IMR-90 (cell line): ENCODE data around the gene CYP8B1. TPM values are rescaled to one million over a fixed set of nuclear protein-coding genes. Genes with fewer than 3 reads are reported as not detected.

Experiments
- ATAC-seq: fragments of 200-7000 bp; cut with Tn5 transposase; 2 replicates; pipeline ENCODE4 v1.9.1; 2020; ENCODE audit warnings: low read depth, mild to moderate bottlenecking, moderate library complexity
- BruUV-seq: library from RNA; stranded (reverse); fragments of 400-500 nt; replicated peaks from 2 replicates; lab custom pipeline; 2021; lab: Mats Ljungman, UMichigan
- CTCF ChIA-PET: fragments of 300-600 bp; formaldehyde crosslinking; extraction: SDS; loops from one replicate; lab custom pipeline; 2021; ENCODE audit warnings: antibody characterized with exemption; lab: Yijun Ruan, JAX
- POLR2A ChIA-PET: fragments of 300-600 bp; sonication (Branson Sonifier 250); formaldehyde crosslinking; loops from one replicate; lab custom pipeline; 2022; ENCODE audit warnings: antibody characterized with exemption; ENCODE audit not compliant: unreplicated experiment; lab: Charles Lee
- DNase-seq: peaks from one replicate; pipeline ENCODE4 v3.0.0; 2013
- H2AFZ ChIP-seq: replicated peaks from 2 replicates; pipeline ENCODE3; 2013; ENCODE audit warnings: low read length, mild to moderate bottlenecking; ENCODE audit not compliant: poor library complexity
- H2AK5ac ChIP-seq: 2 replicates; pipeline ENCODE4 v1.6.1; 2013; ENCODE audit warnings: low read depth, low read length, inconsistent platforms
- H2AK9ac ChIP-seq: replicated peaks from 2 replicates; pipeline ENCODE3; 2013; ENCODE audit warnings: mild to moderate bottlenecking, low read depth, low read length, moderate library complexity; ENCODE audit not compliant: poor library complexity
- H2BK120ac ChIP-seq: 2 replicates; pipeline ENCODE4 v1.6.1; 2013; ENCODE audit warnings: low read depth, low read length, inconsistent platforms
- H2BK15ac ChIP-seq: 3 replicates; pipeline ENCODE4 v1.6.1; 2013; ENCODE audit warnings: low read depth, low read length, inconsistent platforms
- H2BK20ac ChIP-seq: 2 replicates; pipeline ENCODE4 v1.6.1; 2013; ENCODE audit warnings: low read depth, mild to moderate bottlenecking, inconsistent platforms, low read length, moderate library complexity
- H2BK5ac ChIP-seq: 2 replicates; pipeline ENCODE4 v1.6.1; 2013; ENCODE audit warnings: mild to moderate bottlenecking, low read depth, low read length, inconsistent platforms; ENCODE audit not compliant: poor library complexity, severe bottlenecking
- H3K14ac ChIP-seq: replicated peaks from 2 replicates; pipeline ENCODE4 v1.6.1; 2013; ENCODE audit warnings: low read depth, low read length, inconsistent platforms
- H3K18ac ChIP-seq: 2 replicates; pipeline ENCODE4 v1.6.1; 2013; ENCODE audit warnings: low read depth, low read length, control low read depth
- H3K23ac ChIP-seq: 2 replicates; pipeline ENCODE4 v1.6.1; 2013; ENCODE audit warnings: low read depth, low read length, inconsistent platforms
- H3K27ac ChIP-seq: 2 replicates; pipeline ENCODE4 v1.5.1; 2013; ENCODE audit warnings: mild to moderate bottlenecking, control low read depth, low read length; ENCODE audit not compliant: insufficient read depth
- H3K27me3 ChIP-seq: 2 replicates; pipeline ENCODE4 v1.6.1; 2013; ENCODE audit warnings: low read length; ENCODE audit not compliant: control insufficient read depth, insufficient read depth
- H3K36me3 ChIP-seq: 2 replicates; pipeline ENCODE4 v1.6.1; 2013; ENCODE audit warnings: low read length, mixed read lengths; ENCODE audit not compliant: control insufficient read depth, insufficient read depth
- H3K4ac ChIP-seq: 2 replicates; pipeline ENCODE4 v1.6.1; 2013; ENCODE audit warnings: low read depth, low read length, inconsistent platforms
- H3K4me1 ChIP-seq: 2 replicates; pipeline ENCODE4 v1.6.1; 2013; ENCODE audit warnings: low read length, mixed read lengths; ENCODE audit not compliant: control insufficient read depth, insufficient read depth
- H3K4me2 ChIP-seq: 2 replicates; pipeline ENCODE4 v1.6.1; 2013; ENCODE audit warnings: low read depth, mild to moderate bottlenecking, control low read depth, low read length, moderate library complexity
- H3K4me3 ChIP-seq: 2 replicates; pipeline ENCODE4 v1.5.1; 2013; ENCODE audit warnings: low read depth, mild to moderate bottlenecking, control low read depth, low read length, moderate library complexity; ENCODE audit not compliant: insufficient read depth
- H3K56ac ChIP-seq: 2 replicates; pipeline ENCODE4 v1.6.1; 2013; ENCODE audit warnings: low read length, inconsistent platforms; ENCODE audit not compliant: insufficient read depth; ENCODE audit errors: extremely low read depth
- H3K79me1 ChIP-seq, 2 experiments: 2 replicates each; pipeline ENCODE4 v1.6.1; 2013; ENCODE audit warnings: low read length in 2 of 2, inconsistent platforms in 1 of 2, low read depth in 1 of 2
- H3K9ac ChIP-seq: 2 replicates; pipeline ENCODE4 v1.6.1; 2013; ENCODE audit warnings: low read depth, low read length, control low read depth
- H3K9me1 ChIP-seq: 2 replicates; pipeline ENCODE4 v1.6.1; 2013; ENCODE audit warnings: low read length, inconsistent platforms; ENCODE audit not compliant: insufficient read depth
- H3K9me3 ChIP-seq: 2 replicates; pipeline ENCODE4 v1.6.1; 2013; ENCODE audit warnings: low read length; ENCODE audit not compliant: control insufficient read depth, insufficient read depth
- H4K20me1 ChIP-seq: 2 replicates; pipeline ENCODE4 v1.6.1; 2013; ENCODE audit warnings: low read length, inconsistent platforms; ENCODE audit not compliant: insufficient read depth
- H4K5ac ChIP-seq: 2 replicates; pipeline ENCODE4 v1.6.1; 2013; ENCODE audit warnings: mild to moderate bottlenecking, low read depth, low read length, control low read depth
- H4K8ac ChIP-seq, 2 experiments: 2 replicates each; pipeline ENCODE4 v1.6.1; 2013; ENCODE audit warnings: low read depth in 2 of 2, low read length in 2 of 2, control low read depth in 1 of 2, inconsistent platforms in 1 of 2
- H4K91ac ChIP-seq: 2 replicates; pipeline ENCODE4 v1.6.1; 2013; ENCODE audit warnings: low read depth, low read length, inconsistent platforms; ENCODE audit not compliant: insufficient read depth
- BHLHE40 ChIP-seq: fragments of 150-350 bp; IDR thresholded peaks from 2 replicates; pipeline ENCODE4 v1.6.1; 2016; ENCODE audit warnings: mild to moderate bottlenecking, low read depth, low read length
- CEBPB ChIP-seq: IDR thresholded peaks from 2 replicates; pipeline ENCODE4 v1.6.1; 2012; ENCODE audit warnings: low read depth, low read length, improper control_type of control experiment
- CHD1 ChIP-seq: IDR thresholded peaks from 2 replicates; pipeline ENCODE4 v1.6.1; 2012; ENCODE audit warnings: low read depth, low read length, improper control_type of control experiment
- CTCF ChIP-seq: conservative IDR thresholded peaks from 2 replicates; pipeline ENCODE4 v1.5.1; 2012; ENCODE audit warnings: mild to moderate bottlenecking, low read depth, low read length, improper control_type of control experiment
- FOS ChIP-seq: fragments of 150-350 bp; IDR thresholded peaks from 2 replicates; pipeline ENCODE4 v1.6.1; 2016; ENCODE audit warnings: low read depth, low read length
- MAFK ChIP-seq: IDR thresholded peaks from 2 replicates; pipeline ENCODE4 v1.6.1; 2012; ENCODE audit warnings: low read depth, low read length, improper control_type of control experiment
- MAZ ChIP-seq: IDR thresholded peaks from 2 replicates; pipeline ENCODE4 v1.6.1; 2012; ENCODE audit warnings: low read depth, mild to moderate bottlenecking, low read length, improper control_type of control experiment, moderate library complexity, borderline replicate concordance
- MXI1 ChIP-seq: IDR thresholded peaks from 2 replicates; pipeline ENCODE4 v1.6.1; 2012; ENCODE audit warnings: low read depth, mild to moderate bottlenecking, low read length, moderate library complexity, borderline replicate concordance
- NFE2L2 ChIP-seq: fragments of 150-350 bp; IDR thresholded peaks from 2 replicates; pipeline ENCODE4 v1.6.1; 2016; ENCODE audit warnings: low read depth, mild to moderate bottlenecking, low read length
- POLR2A ChIP-seq: IDR thresholded peaks from 2 replicates; pipeline ENCODE4 v1.6.1; 2012; ENCODE audit warnings: mild to moderate bottlenecking, low read depth, low read length
- RAD21 ChIP-seq: IDR thresholded peaks from 2 replicates; pipeline ENCODE4 v1.6.1; 2012; ENCODE audit warnings: low read length, improper control_type of control experiment
- RCOR1 ChIP-seq: IDR thresholded peaks from 2 replicates; pipeline ENCODE4 v1.6.1; 2012; ENCODE audit warnings: mild to moderate bottlenecking, low read length, improper control_type of control experiment; ENCODE audit not compliant: insufficient replicate concordance
- RFX5 ChIP-seq: IDR thresholded peaks from 2 replicates; pipeline ENCODE4 v1.8.0; 2012; ENCODE audit warnings: low read depth, mild to moderate bottlenecking, low read length, moderate library complexity
- SMC3 ChIP-seq: fragments of 150-350 bp; IDR thresholded peaks from 2 replicates; pipeline ENCODE4 v1.6.1; 2016; ENCODE audit warnings: low read depth, mild to moderate bottlenecking, antibody characterized with exemption, low read length, moderate library complexity
- WGBS, 2 experiments: methylation state at CpG; one replicate each; pipeline versions ENCODE4 v1.1.5 to v1.1.7; 2013; ENCODE audit warnings: missing lambda C conversion rate in 2 of 2; ENCODE audit not compliant: insufficient read length in 1 of 2; ENCODE audit errors: extremely low coverage in 2 of 2; 5-methylcytosine and 5-hydroxymethylcytosine counted together
- dilution Hi-C: fragments of 300-500 bp; cut with HindIII; formaldehyde crosslinking; loops from one replicate; pipeline ENCODE4 v1.14.3; 2018; ENCODE audit warnings: low sequenced_read_pairs; ENCODE audit not compliant: unreplicated experiment
- in situ Hi-C: fragments of 300-500 bp; cut with MboI; formaldehyde crosslinking; loops from 3 replicates; pipeline ENCODE4 v1.14.3; 2019; ENCODE audit warnings: low sequenced_read_pairs, inconsistent platforms, mixed read lengths
- intact Hi-C: fragments of 100-400 bp; cut with micrococcal nuclease; formaldehyde crosslinking; loops from 2 replicates; pipeline ENCODE4 v1.10.0; 2022
- polyA plus RNA-seq, 3 experiments: library from polyadenylated mRNA; depleted of rRNA; stranded (reverse); fragments of >200 nt; gene quantifications; 2 replicates each; pipeline ENCODE4 v1.2.3, GENCODE V29; 2012; ENCODE audit warnings: low replicate concordance in 1 of 3
- total RNA-seq: library from RNA; depleted of rRNA; stranded (reverse); fragments of >200 nt; gene quantifications from 2 replicates; pipeline ENCODE4 v1.2.3, GENCODE V29; 2012
- TF ChIP-seq, protein P1 (sequence below): fragments of 150-350 bp; IDR thresholded peaks from 2 replicates; pipeline ENCODE4 v1.6.1; 2016; ENCODE audit warnings: low read depth, mild to moderate bottlenecking, low read length, moderate library complexity, borderline replicate concordance

CYP8B1 gene
- total and polyA plus RNA-seq, 2 of the 4 experiments (the other 2 are of a cell fraction) = not detected

DNA sequence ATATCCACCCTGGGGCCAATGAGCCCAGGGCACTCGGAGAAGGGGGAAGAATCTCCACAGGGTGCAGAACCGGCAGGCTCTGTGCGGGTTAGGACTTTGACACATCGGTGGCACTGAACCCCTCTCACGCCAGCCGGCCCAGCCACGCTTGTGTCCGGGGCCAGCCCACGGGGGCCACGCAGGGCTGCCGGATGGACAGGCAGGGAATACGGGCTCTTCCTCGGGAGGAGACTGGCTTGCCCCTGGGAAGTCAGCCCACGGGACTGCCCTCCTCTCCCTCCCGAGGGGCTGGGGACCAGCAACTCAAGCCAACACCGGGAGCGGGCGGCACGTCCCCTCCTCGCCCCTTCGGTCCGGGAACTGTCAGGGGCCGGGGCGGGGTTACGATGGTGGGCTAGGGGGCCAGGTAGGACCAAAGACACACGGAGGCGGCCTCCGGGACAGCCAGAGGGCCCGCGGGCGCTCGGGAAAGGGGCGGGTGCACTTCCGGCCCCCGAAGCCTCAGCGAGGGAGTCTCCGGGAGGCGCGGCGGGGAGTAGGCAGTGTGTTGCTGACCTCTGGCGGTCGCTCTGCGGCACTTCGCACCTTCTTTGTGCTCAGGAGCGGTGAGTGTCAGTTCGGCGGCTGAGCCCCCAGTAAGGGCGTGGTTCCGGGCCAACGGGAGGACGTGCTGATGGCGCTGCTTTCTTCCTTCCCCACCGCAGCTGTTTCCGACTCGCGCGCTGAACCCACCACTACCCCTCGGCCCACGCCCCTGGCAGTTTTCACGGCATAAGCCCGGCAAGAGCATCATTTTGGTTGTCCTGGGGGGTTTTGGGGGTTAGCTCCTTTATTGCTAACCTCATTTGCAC, 5.1 kb upstream of the CYP8B1 start:
- H3K4me3 ChIP-seq = peak overlapping the region; percentile 48
- H2AK9ac ChIP-seq = peak overlapping the region; percentile 83
- H3K36me3 ChIP-seq = no peaks in the 10 kb centered on the region
- peak overlapping the region; percentile 88 for H3K4me2 ChIP-seq
- peak overlapping the region; percentile 24; the same call in 1 of the 2 replicates for H4K5ac ChIP-seq
- peak overlapping the region; percentile 97 for H2AFZ ChIP-seq
- ATAC-seq (peak; percentile 99), DNase-seq (peak; percentile 61)
- dilution Hi-C loops (no loop called here), intact Hi-C loops (loop anchor here (1.0 to 10.0 kb wide), 4 partner anchors 100 to 651 kb away; no protein-coding TSS in a partner anchor), in situ Hi-C loops (no loop called here)
- peak overlapping the region; percentile 59 for H3K9ac ChIP-seq
- ChIA-PET POLR2A (no interaction called here), CTCF (interaction anchor here (1.5 kb wide), 1 partner anchor 49 kb away, joined by 3 read pairs; no protein-coding TSS in a partner anchor)
- no peak overlapping the region; the same call in 1 of the 2 replicates for H3K23ac ChIP-seq
- WGBS, 2 experiments = 2% methylated on average over 17 of the region's 61 CpGs; no CpG with 5 or more reads in 1 of the 2 experiments
- no peak overlapping the region for H2BK120ac ChIP-seq
- no peak overlapping the region for H3K14ac ChIP-seq
- H3K27ac ChIP-seq = no peak overlapping the region; the same call in 1 of the 2 replicates
- peak overlapping the region in 1 of 2 experiments; percentile 79; a peak in 2 of 4 replicates for H4K8ac ChIP-seq
- BruUV-seq = no TSS peak
- peaks cover 13% of the 10 kb centered on the region for H3K27me3 ChIP-seq
- no peak overlapping the region for H2BK20ac ChIP-seq
- H3K4ac ChIP-seq = peak overlapping the region; percentile 12; the same call in 1 of the 2 replicates
- no peaks in the 10 kb centered on the region for H3K79me1 ChIP-seq
- no peaks in the 10 kb centered on the region for H3K9me3 ChIP-seq
- H3K18ac ChIP-seq = no peak overlapping the region; the same call in 1 of the 2 replicates
- no peak overlapping the region for H4K91ac ChIP-seq
- H2BK15ac ChIP-seq = no peak overlapping the region; the same call in 2 of the 3 replicates
- no peaks in the 10 kb centered on the region for H3K4me1 ChIP-seq
- no peaks in the 10 kb centered on the region; the same call in 1 of the 2 replicates for H3K9me1 ChIP-seq
- H2AK5ac ChIP-seq = no peak overlapping the region; the same call in 1 of the 2 replicates
- no peaks in the 10 kb centered on the region for H4K20me1 ChIP-seq
- H3K56ac ChIP-seq = no peak overlapping the region
- no peak overlapping the region for H2BK5ac ChIP-seq
- TF ChIP-seq MXI1 (no peak), CHD1 (no peak), RFX5 (no peak), CTCF (peak; percentile 81), BHLHE40 (no peak), SMC3 (peak; percentile 61), RCOR1 (no peak), MAFK (no peak), POLR2A (0 out of 2 replicates have a peak, but pooled peaks have one; percentile 28), RAD21 (peak; percentile 80), MAZ (peak; percentile 89; the same call in 1 of the 2 replicates), CEBPB (no peak), NFE2L2 (no peak), FOS (no peak)
- TF ChIP-seq, protein P1, sequence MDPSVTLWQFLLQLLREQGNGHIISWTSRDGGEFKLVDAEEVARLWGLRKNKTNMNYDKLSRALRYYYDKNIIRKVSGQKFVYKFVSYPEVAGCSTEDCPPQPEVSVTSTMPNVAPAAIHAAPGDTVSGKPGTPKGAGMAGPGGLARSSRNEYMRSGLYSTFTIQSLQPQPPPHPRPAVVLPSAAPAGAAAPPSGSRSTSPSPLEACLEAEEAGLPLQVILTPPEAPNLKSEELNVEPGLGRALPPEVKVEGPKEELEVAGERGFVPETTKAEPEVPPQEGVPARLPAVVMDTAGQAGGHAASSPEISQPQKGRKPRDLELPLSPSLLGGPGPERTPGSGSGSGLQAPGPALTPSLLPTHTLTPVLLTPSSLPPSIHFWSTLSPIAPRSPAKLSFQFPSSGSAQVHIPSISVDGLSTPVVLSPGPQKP = no peak
